IMR-90 (cell line): ENCODE measurements around the gene NLRC5. TPM values are rescaled to one million over a fixed set of nuclear protein-coding genes. Genes with fewer than 3 reads are reported as not detected.

ENCODE experiments used
- ATAC-seq: fragments of 200-7000 bp; cut with Tn5 transposase; 2 replicates; pipeline ENCODE4 v1.9.1; 2020; ENCODE audit warnings: low read depth, mild to moderate bottlenecking, moderate library complexity
- BruUV-seq: library from RNA; stranded (reverse); fragments of 400-500 nt; replicated peaks from 2 replicates; lab custom pipeline; 2021; lab: Mats Ljungman, UMichigan
- CTCF ChIA-PET: fragments of 300-600 bp; formaldehyde crosslinking; extraction: SDS; loops from one replicate; lab custom pipeline; 2021; ENCODE audit warnings: antibody characterized with exemption; lab: Yijun Ruan, JAX
- POLR2A ChIA-PET: fragments of 300-600 bp; sonication (Branson Sonifier 250); formaldehyde crosslinking; loops from one replicate; lab custom pipeline; 2022; ENCODE audit warnings: antibody characterized with exemption; ENCODE audit not compliant: unreplicated experiment; lab: Charles Lee
- DNase-seq: peaks from one replicate; pipeline ENCODE4 v3.0.0; 2013
- H2AFZ ChIP-seq: replicated peaks from 2 replicates; pipeline ENCODE3; 2013; ENCODE audit warnings: low read length, mild to moderate bottlenecking; ENCODE audit not compliant: poor library complexity
- H2AK5ac ChIP-seq: 2 replicates; pipeline ENCODE4 v1.6.1; 2013; ENCODE audit warnings: low read depth, low read length, inconsistent platforms
- H2AK9ac ChIP-seq: replicated peaks from 2 replicates; pipeline ENCODE3; 2013; ENCODE audit warnings: mild to moderate bottlenecking, low read depth, low read length, moderate library complexity; ENCODE audit not compliant: poor library complexity
- H2BK120ac ChIP-seq: 2 replicates; pipeline ENCODE4 v1.6.1; 2013; ENCODE audit warnings: low read depth, low read length, inconsistent platforms
- H2BK15ac ChIP-seq: 3 replicates; pipeline ENCODE4 v1.6.1; 2013; ENCODE audit warnings: low read depth, low read length, inconsistent platforms
- H2BK20ac ChIP-seq: 2 replicates; pipeline ENCODE4 v1.6.1; 2013; ENCODE audit warnings: low read depth, mild to moderate bottlenecking, inconsistent platforms, low read length, moderate library complexity
- H2BK5ac ChIP-seq: 2 replicates; pipeline ENCODE4 v1.6.1; 2013; ENCODE audit warnings: mild to moderate bottlenecking, low read depth, low read length, inconsistent platforms; ENCODE audit not compliant: poor library complexity, severe bottlenecking
- H3K14ac ChIP-seq: replicated peaks from 2 replicates; pipeline ENCODE4 v1.6.1; 2013; ENCODE audit warnings: low read depth, low read length, inconsistent platforms
- H3K18ac ChIP-seq: 2 replicates; pipeline ENCODE4 v1.6.1; 2013; ENCODE audit warnings: low read depth, low read length, control low read depth
- H3K23ac ChIP-seq: 2 replicates; pipeline ENCODE4 v1.6.1; 2013; ENCODE audit warnings: low read depth, low read length, inconsistent platforms
- H3K27ac ChIP-seq: 2 replicates; pipeline ENCODE4 v1.5.1; 2013; ENCODE audit warnings: mild to moderate bottlenecking, control low read depth, low read length; ENCODE audit not compliant: insufficient read depth
- H3K27me3 ChIP-seq: 2 replicates; pipeline ENCODE4 v1.6.1; 2013; ENCODE audit warnings: low read length; ENCODE audit not compliant: control insufficient read depth, insufficient read depth
- H3K36me3 ChIP-seq: 2 replicates; pipeline ENCODE4 v1.6.1; 2013; ENCODE audit warnings: low read length, mixed read lengths; ENCODE audit not compliant: control insufficient read depth, insufficient read depth
- H3K4ac ChIP-seq: 2 replicates; pipeline ENCODE4 v1.6.1; 2013; ENCODE audit warnings: low read depth, low read length, inconsistent platforms
- H3K4me1 ChIP-seq: 2 replicates; pipeline ENCODE4 v1.6.1; 2013; ENCODE audit warnings: low read length, mixed read lengths; ENCODE audit not compliant: control insufficient read depth, insufficient read depth
- H3K4me2 ChIP-seq: 2 replicates; pipeline ENCODE4 v1.6.1; 2013; ENCODE audit warnings: low read depth, mild to moderate bottlenecking, control low read depth, low read length, moderate library complexity
- H3K4me3 ChIP-seq: 2 replicates; pipeline ENCODE4 v1.5.1; 2013; ENCODE audit warnings: low read depth, mild to moderate bottlenecking, control low read depth, low read length, moderate library complexity; ENCODE audit not compliant: insufficient read depth
- H3K56ac ChIP-seq: 2 replicates; pipeline ENCODE4 v1.6.1; 2013; ENCODE audit warnings: low read length, inconsistent platforms; ENCODE audit not compliant: insufficient read depth; ENCODE audit errors: extremely low read depth
- H3K79me1 ChIP-seq, 2 experiments: 2 replicates each; pipeline ENCODE4 v1.6.1; 2013; ENCODE audit warnings: low read length in 2 of 2, inconsistent platforms in 1 of 2, low read depth in 1 of 2
- H3K9ac ChIP-seq: 2 replicates; pipeline ENCODE4 v1.6.1; 2013; ENCODE audit warnings: low read depth, low read length, control low read depth
- H3K9me1 ChIP-seq: 2 replicates; pipeline ENCODE4 v1.6.1; 2013; ENCODE audit warnings: low read length, inconsistent platforms; ENCODE audit not compliant: insufficient read depth
- H3K9me3 ChIP-seq: 2 replicates; pipeline ENCODE4 v1.6.1; 2013; ENCODE audit warnings: low read length; ENCODE audit not compliant: control insufficient read depth, insufficient read depth
- H4K20me1 ChIP-seq: 2 replicates; pipeline ENCODE4 v1.6.1; 2013; ENCODE audit warnings: low read length, inconsistent platforms; ENCODE audit not compliant: insufficient read depth
- H4K5ac ChIP-seq: 2 replicates; pipeline ENCODE4 v1.6.1; 2013; ENCODE audit warnings: mild to moderate bottlenecking, low read depth, low read length, control low read depth
- H4K8ac ChIP-seq, 2 experiments: 2 replicates each; pipeline ENCODE4 v1.6.1; 2013; ENCODE audit warnings: low read depth in 2 of 2, low read length in 2 of 2, control low read depth in 1 of 2, inconsistent platforms in 1 of 2
- H4K91ac ChIP-seq: 2 replicates; pipeline ENCODE4 v1.6.1; 2013; ENCODE audit warnings: low read depth, low read length, inconsistent platforms; ENCODE audit not compliant: insufficient read depth
- BHLHE40 ChIP-seq: fragments of 150-350 bp; IDR thresholded peaks from 2 replicates; pipeline ENCODE4 v1.6.1; 2016; ENCODE audit warnings: mild to moderate bottlenecking, low read depth, low read length
- CEBPB ChIP-seq: IDR thresholded peaks from 2 replicates; pipeline ENCODE4 v1.6.1; 2012; ENCODE audit warnings: low read depth, low read length, improper control_type of control experiment
- CHD1 ChIP-seq: IDR thresholded peaks from 2 replicates; pipeline ENCODE4 v1.6.1; 2012; ENCODE audit warnings: low read depth, low read length, improper control_type of control experiment
- CTCF ChIP-seq: conservative IDR thresholded peaks from 2 replicates; pipeline ENCODE4 v1.5.1; 2012; ENCODE audit warnings: mild to moderate bottlenecking, low read depth, low read length, improper control_type of control experiment
- ELK1 ChIP-seq: fragments of 150-350 bp; IDR thresholded peaks from 2 replicates; pipeline ENCODE4 v1.6.1; 2016; ENCODE audit warnings: low read depth, mild to moderate bottlenecking, low read length, moderate library complexity, borderline replicate concordance
- FOS ChIP-seq: fragments of 150-350 bp; IDR thresholded peaks from 2 replicates; pipeline ENCODE4 v1.6.1; 2016; ENCODE audit warnings: low read depth, low read length
- MAFK ChIP-seq: IDR thresholded peaks from 2 replicates; pipeline ENCODE4 v1.6.1; 2012; ENCODE audit warnings: low read depth, low read length, improper control_type of control experiment
- MAZ ChIP-seq: IDR thresholded peaks from 2 replicates; pipeline ENCODE4 v1.6.1; 2012; ENCODE audit warnings: low read depth, mild to moderate bottlenecking, low read length, improper control_type of control experiment, moderate library complexity, borderline replicate concordance
- MXI1 ChIP-seq: IDR thresholded peaks from 2 replicates; pipeline ENCODE4 v1.6.1; 2012; ENCODE audit warnings: low read depth, mild to moderate bottlenecking, low read length, moderate library complexity, borderline replicate concordance
- NFE2L2 ChIP-seq: fragments of 150-350 bp; IDR thresholded peaks from 2 replicates; pipeline ENCODE4 v1.6.1; 2016; ENCODE audit warnings: low read depth, mild to moderate bottlenecking, low read length
- POLR2A ChIP-seq: IDR thresholded peaks from 2 replicates; pipeline ENCODE4 v1.6.1; 2012; ENCODE audit warnings: mild to moderate bottlenecking, low read depth, low read length
- RAD21 ChIP-seq: IDR thresholded peaks from 2 replicates; pipeline ENCODE4 v1.6.1; 2012; ENCODE audit warnings: low read length, improper control_type of control experiment
- RCOR1 ChIP-seq: IDR thresholded peaks from 2 replicates; pipeline ENCODE4 v1.6.1; 2012; ENCODE audit warnings: mild to moderate bottlenecking, low read length, improper control_type of control experiment; ENCODE audit not compliant: insufficient replicate concordance
- RFX5 ChIP-seq: IDR thresholded peaks from 2 replicates; pipeline ENCODE4 v1.8.0; 2012; ENCODE audit warnings: low read depth, mild to moderate bottlenecking, low read length, moderate library complexity
- SMC3 ChIP-seq: fragments of 150-350 bp; IDR thresholded peaks from 2 replicates; pipeline ENCODE4 v1.6.1; 2016; ENCODE audit warnings: low read depth, mild to moderate bottlenecking, antibody characterized with exemption, low read length, moderate library complexity
- USF2 ChIP-seq: fragments of 150-350 bp; IDR thresholded peaks from 2 replicates; pipeline ENCODE4 v1.6.1; 2017; ENCODE audit warnings: mild to moderate bottlenecking, antibody characterized with exemption, low read length, low read depth
- WGBS, 2 experiments: methylation state at CpG; one replicate each; pipeline versions ENCODE4 v1.1.5 to v1.1.7; 2013; ENCODE audit warnings: missing lambda C conversion rate in 2 of 2; ENCODE audit not compliant: insufficient read length in 1 of 2; ENCODE audit errors: extremely low coverage in 2 of 2; 5-methylcytosine and 5-hydroxymethylcytosine counted together
- dilution Hi-C: fragments of 300-500 bp; cut with HindIII; formaldehyde crosslinking; loops from one replicate; pipeline ENCODE4 v1.14.3; 2018; ENCODE audit warnings: low sequenced_read_pairs; ENCODE audit not compliant: unreplicated experiment
- in situ Hi-C: fragments of 300-500 bp; cut with MboI; formaldehyde crosslinking; loops from 3 replicates; pipeline ENCODE4 v1.14.3; 2019; ENCODE audit warnings: low sequenced_read_pairs, inconsistent platforms, mixed read lengths
- intact Hi-C: fragments of 100-400 bp; cut with micrococcal nuclease; formaldehyde crosslinking; loops from 2 replicates; pipeline ENCODE4 v1.10.0; 2022
- polyA plus RNA-seq, 3 experiments: library from polyadenylated mRNA; depleted of rRNA; stranded (reverse); fragments of >200 nt; gene quantifications; 2 replicates each; pipeline ENCODE4 v1.2.3, GENCODE V29; 2012; ENCODE audit warnings: low replicate concordance in 1 of 3
- total RNA-seq: library from RNA; depleted of rRNA; stranded (reverse); fragments of >200 nt; gene quantifications from 2 replicates; pipeline ENCODE4 v1.2.3, GENCODE V29; 2012

NLRC5 gene
- total and polyA plus RNA-seq, 2 of the 4 experiments (the other 2 are of a cell fraction), result 9.1 to 14.9 TPM

GRCh38 chr16:56997931-56998330 lies 8.6 kb downstream of the NLRC5 start:
- BruUV-seq, result no TSS peak
- H3K4ac ChIP-seq, result peak overlapping the region; percentile 54; the same call in 1 of the 2 replicates
- H4K5ac ChIP-seq, result no peak overlapping the region
- H3K79me1 ChIP-seq, result peaks cover 34 to 77% of the 10 kb centered on the region in 2 experiments
- no peak overlapping the region for H2BK5ac ChIP-seq
- ATAC-seq (no peak), DNase-seq (no peak)
- H3K23ac ChIP-seq, result no peak overlapping the region
- CTCF ChIA-PET, result no interaction called here
- H3K56ac ChIP-seq, result no peak overlapping the region
- intact Hi-C loops, result no loop called here
- H3K18ac ChIP-seq, result no peak overlapping the region
- no peak overlapping the region for H2AK9ac ChIP-seq
- no peak overlapping the region for H3K4me3 ChIP-seq
- H2BK20ac ChIP-seq, result no peak overlapping the region
- no peak overlapping the region for H3K4me2 ChIP-seq
- H3K27me3 ChIP-seq, result no peaks in the 10 kb centered on the region
- no peak overlapping the region for H3K9ac ChIP-seq
- no peak overlapping the region for H4K91ac ChIP-seq
- peaks cover 20% of the 10 kb centered on the region for H3K4me1 ChIP-seq
- POLR2A ChIA-PET, result no interaction called here
- H2BK120ac ChIP-seq, result no peak overlapping the region
- no peak overlapping the region for H2BK15ac ChIP-seq
- no peak overlapping the region for H3K14ac ChIP-seq
- no peak for TF ChIP-seq RFX5
- no peak for TF ChIP-seq USF2
- no peak for TF ChIP-seq RAD21
- TF ChIP-seq ELK1, result no peak
- no peak for TF ChIP-seq CHD1
- TF ChIP-seq POLR2A, result no peak
- TF ChIP-seq MAZ, result no peak
- no peak for TF ChIP-seq SMC3
- TF ChIP-seq CTCF, result no peak
- TF ChIP-seq RCOR1, result no peak
- no peak for TF ChIP-seq CEBPB
- no peak for TF ChIP-seq MXI1
- no peak for TF ChIP-seq NFE2L2
- no peak for TF ChIP-seq BHLHE40
- TF ChIP-seq MAFK, result no peak
- no peak for TF ChIP-seq FOS
- no peaks in the 10 kb centered on the region for H4K20me1 ChIP-seq
- H3K27ac ChIP-seq, result no peak overlapping the region
- WGBS, 2 experiments, result no CpG with 5 or more reads among the region's 3 CpGs
- H3K9me1 ChIP-seq, result peaks cover 17% of the 10 kb centered on the region
- H2AFZ ChIP-seq, result no peak overlapping the region
- H3K36me3 ChIP-seq, result no peaks in the 10 kb centered on the region
- dilution Hi-C loops, result no loop called here
- in situ Hi-C loops, result no loop called here
- H2AK5ac ChIP-seq, result peak overlapping the region; percentile 29; the same call in 1 of the 2 replicates
- H4K8ac ChIP-seq, result peak overlapping the region in 1 of 2 experiments; percentile 22; a peak in 1 of 4 replicates
- H3K9me3 ChIP-seq, result no peaks in the 10 kb centered on the region
